Measurements from ENCODE around the gene CD248. TPM values are rescaled to one million over a fixed set of nuclear protein-coding genes. Genes with fewer than 3 reads are reported as not detected.
"Not testable (repeated sequence)": the region's sequence is repeated elsewhere in the genome, so short reads cannot be mapped to it uniquely, and the experiment has no call there.

CD248 gene
- total RNA-seq, 1 donor from 2014 or later, result 0.91 TPM

DNA sequence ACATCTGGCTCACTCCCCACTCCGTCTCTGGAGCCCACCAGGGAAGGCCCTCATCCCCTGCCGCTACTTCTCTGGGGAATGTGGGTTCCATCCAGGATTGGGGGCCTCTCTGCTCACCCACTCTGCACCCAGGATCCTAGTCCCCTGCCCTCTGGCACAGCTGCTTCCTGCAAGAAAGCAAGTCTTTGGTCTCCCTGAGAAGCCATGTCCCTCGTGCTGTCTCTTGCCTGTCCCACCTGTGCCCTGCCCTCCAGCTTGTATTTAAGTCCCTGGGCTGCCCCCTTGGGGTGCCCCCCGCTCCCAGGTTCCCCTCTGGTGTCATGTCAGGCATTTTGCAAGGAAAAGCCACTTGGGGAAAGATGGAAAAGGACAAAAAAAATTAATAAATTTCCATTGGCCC is 39.8 kb downstream of the CD248 start:
- DNase-seq (ENCODE audit: low spot score); ATAC-seq: not testable (repeated sequence)

GRCh38 chr11:66276619-66277018 is 40.2 kb downstream of the CD248 start:
- not testable (repeated sequence) for DNase-seq (ENCODE audit: low spot score); ATAC-seq

DNA sequence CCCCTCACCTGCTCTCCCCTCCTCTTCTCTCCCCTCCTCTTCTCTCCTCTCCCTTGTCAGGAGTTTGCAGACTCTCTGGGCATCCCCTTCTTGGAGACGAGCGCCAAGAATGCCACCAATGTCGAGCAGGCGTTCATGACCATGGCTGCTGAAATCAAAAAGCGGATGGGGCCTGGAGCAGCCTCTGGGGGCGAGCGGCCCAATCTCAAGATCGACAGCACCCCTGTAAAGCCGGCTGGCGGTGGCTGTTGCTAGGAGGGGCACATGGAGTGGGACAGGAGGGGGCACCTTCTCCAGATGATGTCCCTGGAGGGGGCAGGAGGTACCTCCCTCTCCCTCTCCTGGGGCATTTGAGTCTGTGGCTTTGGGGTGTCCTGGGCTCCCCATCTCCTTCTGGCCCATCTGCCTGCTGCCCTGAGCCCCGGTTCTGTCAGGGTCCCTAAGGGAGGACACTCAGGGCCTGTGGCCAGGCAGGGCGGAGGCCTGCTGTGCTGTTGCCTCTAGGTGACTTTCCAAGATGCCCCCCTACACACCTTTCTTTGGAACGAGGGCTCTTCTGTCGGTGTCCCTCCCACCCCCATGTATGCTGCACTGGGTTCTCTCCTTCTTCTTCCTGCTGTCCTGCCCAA is 40.7 kb downstream of the CD248 start:
- DNase-seq (ENCODE audit: low spot score) (no peak), ATAC-seq (no peak)

GRCh38 chr11:66275396-66275795 is 41.4 kb downstream of the CD248 start:
- DNase-seq (ENCODE audit: low spot score), result no peak

DNA sequence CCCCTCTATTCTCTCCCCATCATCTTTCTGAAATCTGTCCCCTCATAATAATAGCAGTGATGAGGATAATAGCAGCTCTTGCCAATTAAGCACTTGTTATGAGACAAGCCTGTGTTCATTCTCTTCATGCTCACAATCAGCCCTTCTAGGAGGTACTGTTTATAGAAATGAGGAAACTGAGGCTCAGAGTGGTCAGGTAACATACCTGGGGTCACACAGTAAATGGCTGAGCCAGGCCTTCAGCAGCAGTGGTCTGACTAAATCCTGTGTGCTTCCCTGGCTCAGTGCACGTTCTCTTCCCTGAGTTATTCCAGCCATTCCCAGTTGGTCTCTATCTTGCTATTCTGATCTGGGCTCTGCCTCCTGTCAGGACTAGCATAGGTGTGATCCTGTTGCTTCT is 42.6 kb downstream of the CD248 start:
- no peak for ATAC-seq
- DNase-seq (ENCODE audit: low spot score), result no peak

More at GRCh38 chr11:66275396-66275795, 41.4 kb downstream of the CD248 start:
- ATAC-seq, result no peak

DNA sequence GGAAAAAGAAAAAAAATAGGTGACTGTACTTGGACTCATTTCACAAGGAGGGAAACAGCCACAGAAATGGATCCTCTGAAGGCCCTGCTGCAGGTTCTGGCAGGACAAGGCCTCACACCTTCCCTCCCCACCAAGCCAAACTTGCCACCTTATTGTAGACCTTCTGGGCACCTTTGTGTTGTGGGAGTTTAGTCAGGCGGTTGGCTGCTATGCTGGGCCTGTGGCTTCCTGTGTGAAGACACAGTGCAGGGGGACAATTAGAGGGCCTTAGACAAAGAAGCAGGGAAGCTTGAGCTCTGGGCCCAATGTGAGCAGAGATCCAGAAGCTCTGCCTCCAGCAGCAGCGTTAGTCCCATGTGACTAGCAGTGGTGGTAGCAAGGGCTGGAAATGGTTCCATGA is 44.2 kb downstream of the CD248 start:
- ATAC-seq (no peak), DNase-seq (ENCODE audit: low spot score) (no peak)

DNA sequence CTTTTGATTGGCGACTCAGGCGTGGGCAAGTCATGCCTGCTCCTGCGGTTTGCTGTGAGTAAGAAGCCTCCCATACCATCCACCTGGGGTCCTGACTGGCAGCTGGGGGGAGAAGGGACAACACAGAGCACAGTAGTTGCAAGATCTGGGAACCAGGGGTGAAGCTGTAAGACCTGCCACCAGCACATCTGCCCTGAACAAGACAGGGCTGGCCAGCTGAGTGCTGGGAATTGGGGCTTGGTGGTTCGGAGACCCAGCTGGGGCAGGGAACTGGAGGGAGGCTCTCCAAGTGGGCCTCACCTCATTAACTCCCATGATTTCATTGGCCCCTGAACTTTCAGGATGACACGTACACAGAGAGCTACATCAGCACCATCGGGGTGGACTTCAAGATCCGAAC is 45.0 kb downstream of the CD248 start:
- DNase-seq (ENCODE audit: low spot score), result no peak

DNA sequence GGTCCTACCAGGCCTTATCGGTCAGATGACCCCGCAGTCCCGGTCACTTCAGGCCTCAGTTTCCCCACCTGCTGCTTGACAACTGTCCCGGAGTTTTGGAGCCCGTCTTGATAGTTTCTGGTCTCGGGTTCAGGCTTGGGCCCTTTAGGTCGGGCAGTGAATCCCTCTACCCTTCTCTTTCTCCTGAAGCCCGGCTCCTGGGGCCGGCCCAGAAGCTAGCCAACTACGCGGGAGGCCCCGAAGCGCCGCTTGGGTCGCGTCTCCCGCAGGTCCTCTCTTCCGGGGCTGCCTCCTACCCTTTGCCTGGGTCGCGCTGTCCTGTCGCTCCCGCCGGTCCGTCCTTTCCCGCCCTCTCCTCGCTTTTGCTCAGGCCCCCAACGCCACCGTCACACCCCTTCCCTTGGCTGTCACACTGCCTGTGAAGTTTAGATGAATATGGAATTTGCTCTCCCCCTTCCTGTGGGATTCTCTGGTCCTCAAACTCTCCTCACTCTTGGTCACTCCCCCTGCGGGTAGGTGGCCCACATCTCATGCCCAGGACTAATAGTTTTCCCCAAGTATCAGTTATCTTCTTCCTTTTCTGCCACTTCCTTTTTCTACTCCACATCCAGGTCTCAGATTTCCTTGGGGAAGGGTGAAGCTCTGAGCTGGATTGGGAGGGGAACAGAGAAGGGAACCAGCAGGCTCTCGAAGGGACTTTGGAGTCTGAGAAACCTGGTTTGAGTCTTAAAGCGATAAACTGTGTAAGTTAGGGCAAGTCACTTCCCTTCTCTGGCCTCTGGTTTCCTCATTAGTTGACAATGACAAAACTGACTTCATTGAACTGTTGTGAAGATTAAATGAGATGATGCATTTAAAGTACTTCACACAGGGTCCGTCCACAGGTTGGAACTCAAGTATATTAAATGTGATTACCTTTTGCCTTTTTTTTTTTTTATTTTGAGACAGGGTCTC is 47.6 kb downstream of the CD248 start:
- ATAC-seq (no peak), DNase-seq (ENCODE audit: low spot score) (no peak)

More for the DNA sequence above, 45.0 kb downstream of the CD248 start:
- no peak for ATAC-seq

DNA sequence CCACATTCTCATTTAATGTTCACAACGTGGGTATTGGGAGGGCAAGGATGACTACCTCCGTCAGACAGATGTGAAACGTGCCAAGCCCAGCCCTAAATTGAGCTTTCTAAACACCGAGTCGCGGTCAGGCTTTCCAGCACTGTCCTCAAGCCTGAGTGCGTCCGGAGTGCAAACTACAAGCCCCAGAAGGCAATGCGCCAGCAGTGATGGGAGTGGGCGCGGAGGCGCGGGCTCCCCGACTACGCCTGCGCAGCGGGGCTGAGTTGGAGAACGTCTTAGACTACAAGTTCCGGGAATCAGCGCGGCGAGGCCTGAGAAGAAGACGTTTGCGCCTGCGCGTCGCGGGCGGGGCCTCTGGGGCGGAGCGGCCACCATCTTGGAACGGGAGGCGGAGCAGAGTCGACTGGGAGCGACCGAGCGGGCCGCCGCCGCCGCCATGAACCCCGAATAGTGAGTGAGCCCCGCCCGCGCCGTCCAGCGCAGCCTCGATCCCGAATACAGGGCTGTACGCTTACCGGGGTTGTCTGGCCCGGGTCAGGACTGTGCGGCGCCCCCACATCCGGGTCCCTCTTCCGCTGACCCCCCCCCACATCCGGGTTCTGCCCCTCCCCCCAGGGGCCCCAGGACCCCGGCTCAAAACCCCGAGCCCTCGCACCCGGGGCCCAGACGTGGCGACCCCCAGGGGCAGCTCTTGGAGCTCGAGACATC is 48.4 kb downstream of the CD248 start, which contains the start of gene RAB1B:
TSS of gene RAB1B (plus strand) at position 396 of the 708 bp plus-strand sequence. CDS start at position 437, 41 bp downstream.
- DNase-seq (ENCODE audit: low spot score) (peak; percentile 100), ATAC-seq (peak; percentile 86)

GRCh38 chr11:66267379-66268243 is 49.2 kb downstream of the CD248 start:
- peak; percentile 79 for ATAC-seq

GRCh38 chr11:66267039-66267378 is 49.8 kb downstream of the CD248 start:
- no peak for ATAC-seq
- DNase-seq (ENCODE audit: low spot score), result no peak

More at GRCh38 chr11:66267379-66268243, 49.2 kb downstream of the CD248 start:
- peak; percentile 85 for DNase-seq (ENCODE audit: low spot score)

- no peak for ATAC-seq
- DNase-seq (ENCODE audit: low spot score), result no peak
These were observed 50.3 kb downstream of the CD248 start for GRCh38 chr11:66266378-66267038.

DNA sequence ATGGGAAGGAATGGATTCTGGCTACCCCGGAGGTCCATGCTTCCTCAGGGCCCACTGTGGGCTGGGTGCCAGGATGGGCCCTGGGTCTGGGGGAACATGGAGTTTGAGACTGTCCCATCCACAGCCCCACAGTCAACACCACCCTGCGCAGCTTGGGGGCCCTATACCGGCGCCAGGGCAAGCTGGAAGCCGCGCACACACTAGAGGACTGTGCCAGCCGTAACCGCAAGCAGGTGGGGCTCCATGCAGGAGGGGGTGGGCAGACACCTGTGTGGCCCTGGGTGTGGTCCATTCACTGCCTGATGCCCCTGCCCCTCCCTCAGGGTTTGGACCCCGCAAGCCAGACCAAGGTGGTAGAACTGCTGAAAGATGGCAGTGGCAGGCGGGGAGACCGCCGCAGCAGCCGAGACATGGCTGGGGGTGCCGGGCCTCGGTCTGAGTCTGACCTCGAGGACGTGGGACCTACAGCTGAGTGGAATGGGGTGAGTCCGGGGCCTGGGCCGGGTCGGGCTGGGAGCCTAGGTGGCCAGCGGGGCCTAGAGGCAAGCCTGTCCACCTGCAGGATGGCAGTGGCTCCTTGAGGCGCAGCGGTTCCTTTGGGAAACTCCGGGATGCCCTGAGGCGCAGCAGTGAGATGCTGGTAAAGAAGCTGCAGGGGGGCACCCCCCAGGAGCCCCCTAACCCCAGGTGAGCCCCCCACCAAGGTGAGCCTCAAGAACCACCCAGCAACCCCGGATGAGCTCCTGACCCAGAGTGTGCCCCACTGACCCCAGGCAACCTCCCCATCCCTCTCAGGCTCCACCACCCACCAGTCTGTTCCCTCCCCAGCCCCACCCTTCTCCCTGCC is 51.1 kb downstream of the CD248 start:
- DNase-seq (ENCODE audit: low spot score), result no peak
- ATAC-seq, result no peak

DNA sequence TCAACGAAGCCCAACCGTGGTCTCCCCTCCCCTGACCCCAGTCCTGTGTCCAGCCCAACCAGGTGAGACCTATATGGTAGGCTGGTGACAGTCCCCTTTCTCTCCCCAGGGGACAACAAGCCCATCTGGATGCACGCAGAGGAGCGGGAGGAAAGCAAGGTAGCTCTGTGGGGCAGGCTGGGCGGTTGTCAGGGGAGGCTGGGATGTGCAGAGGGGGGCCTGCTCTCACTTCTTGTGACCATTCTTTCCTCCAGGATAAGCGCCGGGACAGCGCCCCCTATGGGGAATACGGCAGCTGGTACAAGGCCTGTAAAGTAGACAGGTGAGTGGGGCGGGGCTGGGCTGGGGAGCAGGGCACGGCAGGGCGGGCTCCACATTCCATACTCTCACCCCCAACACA is 51.9 kb downstream of the CD248 start:
- DNase-seq (ENCODE audit: low spot score) (no peak), ATAC-seq (no peak)

Other genes with a start within 250 kb of the CD248 start
- gene PACS1, start 246.8 kb downstream of the CD248 start, total RNA-seq, result 5.8 TPM
- gene KLC2, start 59.3 kb downstream of the CD248 start, total RNA-seq, result 5.6 TPM
- gene RAB1B, start 48.4 kb downstream of the CD248 start, total RNA-seq, result 58.0 TPM
- 0.13 TPM for gene CNIH2, start 38.9 kb downstream of the CD248 start, total RNA-seq
- gene YIF1A, start 27.9 kb downstream of the CD248 start, total RNA-seq, result 120 TPM
- 0.10 TPM for gene TMEM151A, start 25.1 kb downstream of the CD248 start, total RNA-seq
- gene RIN1, start 19.4 kb upstream of the CD248 start, total RNA-seq, result 0.93 TPM
- gene BRMS1, start 28.1 kb upstream of the CD248 start, total RNA-seq, result 11.2 TPM
- gene B4GAT1, start 30.6 kb upstream of the CD248 start, total RNA-seq, result 19.4 TPM
- gene SLC29A2, start 54.7 kb upstream of the CD248 start, total RNA-seq, result 0.48 TPM
- gene NPAS4, start 104.0 kb upstream of the CD248 start, total RNA-seq, result not detected
- 28.5 TPM for gene MRPL11, start 121.8 kb upstream of the CD248 start, total RNA-seq
- gene PELI3, start 149.9 kb upstream of the CD248 start, total RNA-seq, result 4.8 TPM
- gene DPP3, start 163.4 kb upstream of the CD248 start, total RNA-seq, result 24.4 TPM
- gene BBS1, start 193.6 kb upstream of the CD248 start, total RNA-seq, result 11.6 TPM
- gene ZDHHC24, start 229.0 kb upstream of the CD248 start, total RNA-seq, result 6.9 TPM
- gene ACTN3, start 229.9 kb upstream of the CD248 start, total RNA-seq, result not detected

Measured in left lobe of liver (tissue), 2 donors.